ENCODE results near the gene SPRED1.

DNA sequence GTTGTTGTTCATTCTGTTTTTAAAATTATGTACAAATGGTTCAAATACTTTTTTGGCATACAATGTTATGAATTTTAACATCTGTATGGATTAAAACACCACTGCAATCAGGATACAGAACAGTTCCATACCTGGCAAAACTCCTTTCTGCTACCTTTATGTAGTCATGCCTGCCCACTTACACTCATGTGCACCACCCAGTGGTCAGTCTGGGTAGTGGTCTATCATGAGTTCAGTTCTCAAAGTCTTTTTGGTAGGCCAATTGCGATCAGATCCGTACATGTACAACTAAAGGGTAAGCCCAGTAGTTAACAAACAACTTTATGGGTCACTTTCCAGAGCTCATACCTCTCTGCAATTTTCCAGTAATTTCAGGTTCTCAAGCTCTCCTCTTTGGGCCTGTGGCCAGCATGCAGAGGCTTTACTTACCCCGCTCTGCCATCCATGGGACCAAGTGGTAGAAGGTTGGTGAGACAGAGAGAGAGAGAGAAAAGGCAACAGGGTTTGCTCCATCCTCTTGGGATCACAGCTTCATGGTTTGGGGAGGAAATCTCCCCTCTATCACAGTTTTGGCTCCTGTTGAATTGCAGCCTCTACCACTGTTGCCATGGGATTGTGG lies 137.4 kb downstream of the SPRED1 start:
- TF ChIP-seq, protein P1, sequence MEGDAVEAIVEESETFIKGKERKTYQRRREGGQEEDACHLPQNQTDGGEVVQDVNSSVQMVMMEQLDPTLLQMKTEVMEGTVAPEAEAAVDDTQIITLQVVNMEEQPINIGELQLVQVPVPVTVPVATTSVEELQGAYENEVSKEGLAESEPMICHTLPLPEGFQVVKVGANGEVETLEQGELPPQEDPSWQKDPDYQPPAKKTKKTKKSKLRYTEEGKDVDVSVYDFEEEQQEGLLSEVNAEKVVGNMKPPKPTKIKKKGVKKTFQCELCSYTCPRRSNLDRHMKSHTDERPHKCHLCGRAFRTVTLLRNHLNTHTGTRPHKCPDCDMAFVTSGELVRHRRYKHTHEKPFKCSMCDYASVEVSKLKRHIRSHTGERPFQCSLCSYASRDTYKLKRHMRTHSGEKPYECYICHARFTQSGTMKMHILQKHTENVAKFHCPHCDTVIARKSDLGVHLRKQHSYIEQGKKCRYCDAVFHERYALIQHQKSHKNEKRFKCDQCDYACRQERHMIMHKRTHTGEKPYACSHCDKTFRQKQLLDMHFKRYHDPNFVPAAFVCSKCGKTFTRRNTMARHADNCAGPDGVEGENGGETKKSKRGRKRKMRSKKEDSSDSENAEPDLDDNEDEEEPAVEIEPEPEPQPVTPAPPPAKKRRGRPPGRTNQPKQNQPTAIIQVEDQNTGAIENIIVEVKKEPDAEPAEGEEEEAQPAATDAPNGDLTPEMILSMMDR (conservative IDR thresholded peaks at IDR 0.05; ENCODE audit: low read depth in 2 of 2) = peak; percentile 88 to 90
- TF ChIP-seq EZH2 (IDR thresholded peaks at IDR 0.05; ENCODE audit: low read depth, unreplicated experiment) = no peak
- no peak for TF ChIP-seq POLR2AphosphoS5 (IDR thresholded peaks at IDR 0.05; ENCODE audit: low read depth)
- TF ChIP-seq STAT1 (IDR thresholded peaks at IDR 0.05; ENCODE audit: unreplicated experiment) = no peak
- TF ChIP-seq ZNF114 (CRISPR knock-in tag; IDR thresholded peaks at IDR 0.05) = no peak
- no peak for TF ChIP-seq EZH2phosphoT487 (IDR thresholded peaks at IDR 0.05; ENCODE audit: unreplicated experiment)
- TF ChIP-seq, protein P2, sequence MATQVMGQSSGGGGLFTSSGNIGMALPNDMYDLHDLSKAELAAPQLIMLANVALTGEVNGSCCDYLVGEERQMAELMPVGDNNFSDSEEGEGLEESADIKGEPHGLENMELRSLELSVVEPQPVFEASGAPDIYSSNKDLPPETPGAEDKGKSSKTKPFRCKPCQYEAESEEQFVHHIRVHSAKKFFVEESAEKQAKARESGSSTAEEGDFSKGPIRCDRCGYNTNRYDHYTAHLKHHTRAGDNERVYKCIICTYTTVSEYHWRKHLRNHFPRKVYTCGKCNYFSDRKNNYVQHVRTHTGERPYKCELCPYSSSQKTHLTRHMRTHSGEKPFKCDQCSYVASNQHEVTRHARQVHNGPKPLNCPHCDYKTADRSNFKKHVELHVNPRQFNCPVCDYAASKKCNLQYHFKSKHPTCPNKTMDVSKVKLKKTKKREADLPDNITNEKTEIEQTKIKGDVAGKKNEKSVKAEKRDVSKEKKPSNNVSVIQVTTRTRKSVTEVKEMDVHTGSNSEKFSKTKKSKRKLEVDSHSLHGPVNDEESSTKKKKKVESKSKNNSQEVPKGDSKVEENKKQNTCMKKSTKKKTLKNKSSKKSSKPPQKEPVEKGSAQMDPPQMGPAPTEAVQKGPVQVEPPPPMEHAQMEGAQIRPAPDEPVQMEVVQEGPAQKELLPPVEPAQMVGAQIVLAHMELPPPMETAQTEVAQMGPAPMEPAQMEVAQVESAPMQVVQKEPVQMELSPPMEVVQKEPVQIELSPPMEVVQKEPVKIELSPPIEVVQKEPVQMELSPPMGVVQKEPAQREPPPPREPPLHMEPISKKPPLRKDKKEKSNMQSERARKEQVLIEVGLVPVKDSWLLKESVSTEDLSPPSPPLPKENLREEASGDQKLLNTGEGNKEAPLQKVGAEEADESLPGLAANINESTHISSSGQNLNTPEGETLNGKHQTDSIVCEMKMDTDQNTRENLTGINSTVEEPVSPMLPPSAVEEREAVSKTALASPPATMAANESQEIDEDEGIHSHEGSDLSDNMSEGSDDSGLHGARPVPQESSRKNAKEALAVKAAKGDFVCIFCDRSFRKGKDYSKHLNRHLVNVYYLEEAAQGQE (IDR thresholded peaks at IDR 0.05; ENCODE audit: unreplicated experiment) = no peak
- no peak for TF ChIP-seq JUNB (IDR thresholded peaks at IDR 0.05; ENCODE audit: unreplicated experiment)
- no peak for TF ChIP-seq CREB1 (CRISPR knock-in tag; IDR thresholded peaks at IDR 0.05; ENCODE audit: low read depth)
- TF ChIP-seq, protein P3, sequence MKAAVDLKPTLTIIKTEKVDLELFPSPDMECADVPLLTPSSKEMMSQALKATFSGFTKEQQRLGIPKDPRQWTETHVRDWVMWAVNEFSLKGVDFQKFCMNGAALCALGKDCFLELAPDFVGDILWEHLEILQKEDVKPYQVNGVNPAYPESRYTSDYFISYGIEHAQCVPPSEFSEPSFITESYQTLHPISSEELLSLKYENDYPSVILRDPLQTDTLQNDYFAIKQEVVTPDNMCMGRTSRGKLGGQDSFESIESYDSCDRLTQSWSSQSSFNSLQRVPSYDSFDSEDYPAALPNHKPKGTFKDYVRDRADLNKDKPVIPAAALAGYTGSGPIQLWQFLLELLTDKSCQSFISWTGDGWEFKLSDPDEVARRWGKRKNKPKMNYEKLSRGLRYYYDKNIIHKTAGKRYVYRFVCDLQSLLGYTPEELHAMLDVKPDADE (IDR thresholded peaks at IDR 0.05) = no peak

Measured in GM23338 (cell line).